ENCODE results near the gene HHAT.

DNA sequence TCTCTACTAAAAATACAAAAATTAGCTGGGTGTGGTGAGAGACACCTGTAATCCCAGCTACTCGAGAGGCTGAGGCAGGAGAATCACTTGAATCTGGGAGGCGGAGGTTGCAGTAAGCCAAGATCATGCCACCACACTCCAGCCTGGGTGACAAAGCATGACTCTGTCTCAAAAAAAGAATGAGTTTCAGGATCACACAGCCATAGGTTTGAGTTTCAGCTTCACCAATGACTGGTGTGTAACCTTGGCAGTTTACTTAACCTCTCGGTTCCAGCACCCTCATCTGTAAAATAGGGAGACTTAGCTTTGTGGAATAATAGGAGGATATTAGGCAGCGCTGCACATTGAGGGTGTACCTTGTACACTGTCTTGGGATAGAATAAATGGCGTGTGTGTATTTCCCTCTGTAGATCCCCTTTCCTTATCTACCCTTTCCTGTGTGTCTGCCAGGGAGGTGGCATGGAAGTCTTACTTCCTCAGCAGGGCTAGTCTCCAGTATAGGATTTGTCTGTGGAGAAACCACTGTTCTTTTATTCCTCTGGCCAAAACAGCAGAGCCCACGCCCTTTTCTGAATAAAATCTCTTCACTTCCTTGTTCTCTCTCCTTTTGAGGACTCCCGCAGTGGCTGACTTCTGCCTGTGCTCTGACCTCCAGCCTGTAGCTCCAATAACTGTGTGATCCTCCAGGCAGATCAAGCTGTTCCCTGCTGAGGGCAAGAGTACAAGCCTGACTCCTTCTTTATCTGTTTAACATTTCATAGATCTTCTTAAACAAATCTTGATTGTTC, 90.4 kb downstream of the HHAT start:
- TF ChIP-seq POLR2A (IDR thresholded peaks at IDR 0.05), result no peak
- TF ChIP-seq, protein P1, sequence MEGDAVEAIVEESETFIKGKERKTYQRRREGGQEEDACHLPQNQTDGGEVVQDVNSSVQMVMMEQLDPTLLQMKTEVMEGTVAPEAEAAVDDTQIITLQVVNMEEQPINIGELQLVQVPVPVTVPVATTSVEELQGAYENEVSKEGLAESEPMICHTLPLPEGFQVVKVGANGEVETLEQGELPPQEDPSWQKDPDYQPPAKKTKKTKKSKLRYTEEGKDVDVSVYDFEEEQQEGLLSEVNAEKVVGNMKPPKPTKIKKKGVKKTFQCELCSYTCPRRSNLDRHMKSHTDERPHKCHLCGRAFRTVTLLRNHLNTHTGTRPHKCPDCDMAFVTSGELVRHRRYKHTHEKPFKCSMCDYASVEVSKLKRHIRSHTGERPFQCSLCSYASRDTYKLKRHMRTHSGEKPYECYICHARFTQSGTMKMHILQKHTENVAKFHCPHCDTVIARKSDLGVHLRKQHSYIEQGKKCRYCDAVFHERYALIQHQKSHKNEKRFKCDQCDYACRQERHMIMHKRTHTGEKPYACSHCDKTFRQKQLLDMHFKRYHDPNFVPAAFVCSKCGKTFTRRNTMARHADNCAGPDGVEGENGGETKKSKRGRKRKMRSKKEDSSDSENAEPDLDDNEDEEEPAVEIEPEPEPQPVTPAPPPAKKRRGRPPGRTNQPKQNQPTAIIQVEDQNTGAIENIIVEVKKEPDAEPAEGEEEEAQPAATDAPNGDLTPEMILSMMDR (IDR thresholded peaks at IDR 0.05 in 4 of 5, conservative IDR thresholded peaks at IDR 0.05 in 1 of 5), result no peak

All from gastrocnemius medialis (tissue), 4 donors.